Superior temporal gyrus (tissue), 1 donor: ENCODE measurements around the gene SCYGR5.
"Not testable (repeated sequence)": the region's sequence is repeated elsewhere in the genome, so short reads cannot be mapped to it uniquely, and the experiment has no call there.

Experiments
- DNase-seq: peaks from one replicate; pipeline ENCODE4 v3.0.0-alpha.2; 2016; ENCODE audit errors: extremely low spot score

Gene SCYGR5

GRCh38 chr2:227666631-227667170 lies at the start of gene SCYGR5:
TSS of gene SCYGR5 (plus strand) at chr2:227666804. CDS start at chr2:227666804, 0 bp downstream.
- DNase-seq: not testable (repeated sequence)

GRCh38 chr2:227617316-227618230 lies 49.0 kb upstream of the SCYGR5 start, which contains the start of gene SCYGR4:
TSS of gene SCYGR4 (plus strand) at chr2:227617498. CDS start at chr2:227617498, 0 bp downstream.
- no peak for DNase-seq

- no peak for DNase-seq
These were observed 43.4 kb upstream of the SCYGR5 start for GRCh38 chr2:227623226-227623625.

DNA sequence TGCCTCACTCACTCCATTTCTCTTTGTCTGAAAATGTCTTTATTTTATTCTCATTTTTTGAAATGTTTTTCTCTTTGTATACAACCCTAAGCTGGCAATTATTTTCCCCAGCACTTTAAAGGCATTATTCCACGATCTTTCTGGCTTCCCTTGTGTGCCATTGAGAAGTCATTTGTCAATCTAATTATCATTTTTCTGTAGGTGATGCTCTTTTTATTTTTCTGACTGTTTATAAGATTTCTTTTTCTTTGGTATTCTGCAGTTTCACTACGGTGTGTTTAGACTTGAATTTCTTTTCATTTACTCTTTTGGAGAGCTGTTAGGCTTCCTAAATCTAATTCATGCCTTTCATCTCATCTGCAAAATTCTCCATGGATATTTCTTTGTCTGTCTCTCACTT lies 41.2 kb upstream of the SCYGR5 start:
- no peak for DNase-seq

- no peak for DNase-seq
These were observed 39.9 kb upstream of the SCYGR5 start for GRCh38 chr2:227626580-227627151.

DNA sequence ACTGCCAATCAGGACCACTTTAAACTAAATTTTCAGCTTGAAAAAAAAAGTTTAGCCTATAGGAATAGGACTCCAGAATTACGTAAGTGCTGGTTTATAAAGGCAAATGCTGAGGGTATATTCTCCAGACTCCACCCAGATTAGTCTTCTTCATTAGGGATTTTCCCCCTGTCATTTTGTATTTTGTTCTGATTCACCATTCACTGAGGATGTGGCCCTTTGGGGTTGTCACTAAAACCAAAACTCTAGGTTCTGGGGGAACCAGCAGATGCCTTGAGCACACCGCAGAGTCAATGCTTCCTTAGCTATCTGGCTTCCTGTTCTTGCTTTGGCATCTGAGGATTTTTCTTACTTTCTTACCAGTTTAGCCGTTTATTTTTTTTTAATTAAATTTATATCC lies 38.8 kb upstream of the SCYGR5 start:
- no peak for DNase-seq

GRCh38 chr2:227629435-227629834 lies 37.2 kb upstream of the SCYGR5 start:
- no peak for DNase-seq

DNA sequence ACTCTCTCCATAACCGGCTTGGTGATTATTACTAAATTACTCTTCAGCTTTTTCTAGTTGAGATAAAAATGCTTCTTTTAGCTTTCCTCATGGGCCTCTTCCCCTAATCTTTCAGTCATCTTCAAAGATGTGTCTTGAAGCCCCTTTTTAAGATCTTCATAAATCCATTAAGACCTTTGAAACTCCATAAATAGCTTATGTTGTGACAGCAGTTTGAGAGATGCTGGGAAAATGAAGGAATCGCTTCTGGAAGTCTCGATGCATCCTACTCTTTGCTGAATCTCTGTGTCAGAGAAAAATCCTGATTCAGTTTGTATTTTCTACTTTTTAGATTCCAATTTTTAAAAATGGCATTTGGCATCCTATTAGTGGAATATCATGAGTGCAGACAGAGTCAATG lies 36.3 kb upstream of the SCYGR5 start:
- DNase-seq: no peak

- no peak for DNase-seq
These were observed 33.8 kb upstream of the SCYGR5 start for GRCh38 chr2:227632827-227633226.

- DNase-seq: no peak
These were observed 32.4 kb upstream of the SCYGR5 start for GRCh38 chr2:227634201-227634600.

GRCh38 chr2:227642656-227643055 lies 23.9 kb upstream of the SCYGR5 start:
- no peak for DNase-seq

DNA sequence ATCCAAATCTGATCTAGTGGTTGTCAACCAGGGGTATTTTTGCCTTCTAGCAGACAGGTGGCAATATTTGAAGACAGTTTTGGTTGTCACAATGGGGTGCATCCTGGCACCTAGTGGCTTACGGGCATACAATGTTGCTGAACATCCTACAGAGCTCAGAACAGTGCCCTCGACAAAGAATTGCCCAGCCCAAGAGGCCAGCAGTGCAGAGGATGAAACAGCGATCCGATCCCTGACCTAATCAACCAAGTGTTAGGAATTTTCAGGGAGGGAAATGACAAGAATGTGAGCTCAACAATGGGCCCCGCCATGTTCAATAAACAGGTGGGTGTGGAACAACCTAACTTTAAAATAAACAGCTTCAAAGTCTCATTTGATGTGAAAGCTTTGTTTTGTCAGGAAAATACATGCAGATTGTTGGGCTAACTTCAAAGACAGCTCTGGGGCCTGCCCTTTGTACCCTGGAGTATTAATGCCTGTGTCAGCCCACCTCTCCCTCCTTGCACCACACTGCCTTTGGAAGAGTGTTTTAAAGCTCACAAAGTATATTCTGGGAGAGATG lies 22.5 kb upstream of the SCYGR5 start:
- DNase-seq: no peak

DNA sequence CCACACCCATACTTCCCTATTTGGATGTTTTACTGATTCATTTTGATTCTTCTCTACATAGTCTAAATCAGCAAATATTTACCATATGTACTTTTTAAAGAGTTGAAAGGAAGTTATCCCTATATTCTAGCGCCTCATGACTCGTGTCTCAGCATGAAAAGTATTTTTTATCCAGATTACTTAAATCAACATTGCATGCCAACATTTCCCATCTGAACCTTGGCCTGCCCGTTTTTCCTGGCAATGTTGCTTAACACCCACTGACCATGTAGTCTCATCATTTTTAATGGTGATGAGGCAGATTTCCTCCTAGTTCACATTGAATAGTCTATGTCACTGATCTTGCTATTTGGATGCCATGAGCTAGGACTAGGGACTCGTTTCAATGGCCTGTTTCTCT lies 13.2 kb upstream of the SCYGR5 start:
- DNase-seq: no peak

- no peak for DNase-seq
These were observed 12.2 kb upstream of the SCYGR5 start for GRCh38 chr2:227654426-227654825.

GRCh38 chr2:227655454-227655853 lies 11.2 kb upstream of the SCYGR5 start:
- DNase-seq: no peak

GRCh38 chr2:227657199-227657845 lies 9.3 kb upstream of the SCYGR5 start:
- DNase-seq: no peak

DNA sequence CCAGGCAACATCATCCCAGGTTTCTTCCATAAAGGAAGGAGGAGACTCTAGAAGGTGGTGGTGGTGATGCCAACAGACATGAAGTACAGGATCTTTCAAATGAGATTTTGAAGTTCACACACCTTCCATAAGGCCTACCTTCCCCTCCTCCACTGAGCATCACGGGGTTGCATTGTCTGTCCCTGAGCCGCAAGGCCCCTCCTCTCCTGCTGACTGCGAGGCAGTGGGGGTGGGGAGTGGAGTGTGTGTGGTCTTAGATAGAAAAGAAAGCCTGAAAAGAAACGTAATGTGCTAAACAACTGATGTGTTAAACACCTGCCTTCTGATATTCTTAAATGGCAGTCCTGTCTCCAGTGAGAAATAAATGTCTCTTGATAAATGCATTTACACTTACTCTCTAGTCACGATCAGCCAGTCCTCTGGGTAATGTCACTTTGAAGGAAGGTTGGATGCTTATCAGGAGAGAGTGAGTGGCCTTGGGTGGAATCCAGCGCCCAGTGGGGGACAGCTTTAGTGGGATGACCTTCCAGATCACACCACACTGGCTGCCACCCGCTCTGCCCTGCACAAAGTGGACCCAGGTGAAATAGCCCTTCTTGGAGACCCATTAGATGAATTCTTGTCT lies 5.5 kb upstream of the SCYGR5 start:
- no peak for DNase-seq

DNA sequence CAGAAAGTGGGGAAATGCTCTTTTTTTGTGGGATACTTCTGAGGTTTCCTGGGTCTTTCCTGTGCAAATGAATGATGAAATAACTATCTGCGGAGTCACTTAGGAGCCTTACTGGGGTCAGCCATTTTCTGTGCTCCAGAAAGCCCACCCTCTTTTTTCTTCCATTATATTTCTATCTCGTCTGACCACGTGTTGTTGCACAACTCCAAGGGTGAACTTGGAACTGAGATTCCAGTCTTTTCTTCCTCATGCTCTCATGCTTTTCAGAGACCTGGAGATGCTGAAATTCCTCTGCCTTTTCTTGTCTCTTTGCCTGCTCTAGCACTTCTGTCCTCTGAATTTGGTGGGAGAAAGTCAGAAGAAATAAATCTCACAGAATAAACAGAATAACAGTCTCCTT lies 4.8 kb upstream of the SCYGR5 start:
- DNase-seq: no peak

- no peak for DNase-seq
These were observed 1.2 kb upstream of the SCYGR5 start for GRCh38 chr2:227665189-227665940.

DNA sequence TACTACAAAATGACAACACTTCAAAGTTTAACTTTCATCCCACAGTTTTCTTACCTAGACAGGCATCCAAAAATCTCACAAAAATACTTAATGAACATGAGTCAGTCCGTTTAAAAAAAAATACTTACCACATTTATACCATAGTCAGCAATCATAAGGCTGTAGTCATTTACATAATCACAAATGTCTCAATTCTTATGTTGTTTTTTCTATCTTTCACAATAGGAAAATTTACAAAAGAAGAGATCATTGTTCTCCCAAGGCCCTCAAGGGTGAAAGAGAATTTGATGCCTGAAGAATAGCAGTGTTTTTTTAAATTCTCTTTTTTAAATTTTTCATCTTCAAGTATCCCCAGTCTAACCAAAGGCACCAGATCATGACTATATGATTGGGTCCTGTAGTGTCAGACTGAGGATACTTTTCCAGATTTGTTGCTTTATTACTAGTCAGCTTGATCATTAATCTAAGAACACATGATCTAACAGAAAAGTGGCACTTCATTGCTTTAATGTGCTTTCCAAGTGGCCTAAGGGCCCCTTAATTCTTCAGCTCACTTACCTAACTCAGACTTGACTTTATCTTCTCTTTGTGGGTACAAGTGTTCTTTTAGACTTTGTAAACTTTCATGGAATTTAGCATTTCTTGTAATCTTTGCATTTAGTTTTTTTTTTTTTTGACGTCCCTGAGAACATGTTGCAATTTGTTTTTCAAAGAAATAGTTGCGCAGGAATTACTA lies 4.7 kb downstream of the SCYGR5 start:
- DNase-seq: no peak
